ENCODE measurements around the gene NPR1. TPM values are rescaled to one million over a fixed set of nuclear protein-coding genes. Genes with fewer than 3 reads are reported as not detected.
"Not testable (repeated sequence)": the region's sequence is repeated elsewhere in the genome, so short reads cannot be mapped to it uniquely, and the experiment has no call there.

The NPR1 gene
- total RNA-seq, 1 experiment from 2014 or later = 1.1 TPM

- Histone ChIP-seq H3K36me3 (ENCODE audit: insufficient read depth, low read length, poor library complexity, severe bottlenecking) (no peaks in the 10 kb centered on the region), H3K4me3 (ENCODE audit: low read depth, low read length, poor library complexity, severe bottlenecking) (no peak overlapping the region), H3K9me3 (ENCODE audit: low read depth, low read length, poor library complexity, severe bottlenecking) (no peaks in the 10 kb centered on the region), H3K27ac (ENCODE audit: low read depth, low read length, poor library complexity, severe bottlenecking) (no peak overlapping the region), H3K27me3 (replicated peaks; ENCODE audit: insufficient read depth, low read depth, low read length, poor library complexity) (no peaks in the 10 kb centered on the region), H3K4me1 (ENCODE audit: insufficient read depth, low read length, poor library complexity, severe bottlenecking) (no peaks in the 10 kb centered on the region)
- TF ChIP-seq EZH2 (IDR thresholded peaks at IDR 0.05; ENCODE audit: borderline replicate concordance, low read depth, low read length, poor library complexity, severe bottlenecking) = no peak
- TF ChIP-seq, protein P1, sequence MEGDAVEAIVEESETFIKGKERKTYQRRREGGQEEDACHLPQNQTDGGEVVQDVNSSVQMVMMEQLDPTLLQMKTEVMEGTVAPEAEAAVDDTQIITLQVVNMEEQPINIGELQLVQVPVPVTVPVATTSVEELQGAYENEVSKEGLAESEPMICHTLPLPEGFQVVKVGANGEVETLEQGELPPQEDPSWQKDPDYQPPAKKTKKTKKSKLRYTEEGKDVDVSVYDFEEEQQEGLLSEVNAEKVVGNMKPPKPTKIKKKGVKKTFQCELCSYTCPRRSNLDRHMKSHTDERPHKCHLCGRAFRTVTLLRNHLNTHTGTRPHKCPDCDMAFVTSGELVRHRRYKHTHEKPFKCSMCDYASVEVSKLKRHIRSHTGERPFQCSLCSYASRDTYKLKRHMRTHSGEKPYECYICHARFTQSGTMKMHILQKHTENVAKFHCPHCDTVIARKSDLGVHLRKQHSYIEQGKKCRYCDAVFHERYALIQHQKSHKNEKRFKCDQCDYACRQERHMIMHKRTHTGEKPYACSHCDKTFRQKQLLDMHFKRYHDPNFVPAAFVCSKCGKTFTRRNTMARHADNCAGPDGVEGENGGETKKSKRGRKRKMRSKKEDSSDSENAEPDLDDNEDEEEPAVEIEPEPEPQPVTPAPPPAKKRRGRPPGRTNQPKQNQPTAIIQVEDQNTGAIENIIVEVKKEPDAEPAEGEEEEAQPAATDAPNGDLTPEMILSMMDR (conservative IDR thresholded peaks at IDR 0.05; ENCODE audit: low read depth, low read length) = no peak
- CTCF ChIA-PET = no interaction called here
- BruUV-seq (replicated peaks) = no TSS peak
- intact Hi-C loops (cut with micrococcal nuclease; ENCODE audit: unreplicated experiment) = no loop called here
- POLR2A ChIA-PET (ENCODE audit: low non-redundant PET) = no interaction called here
- no peak for DNase-seq (ENCODE audit: low spot score)
Measured at GRCh38 chr1:153705484-153705883, 27.0 kb downstream of the NPR1 start.

DNA sequence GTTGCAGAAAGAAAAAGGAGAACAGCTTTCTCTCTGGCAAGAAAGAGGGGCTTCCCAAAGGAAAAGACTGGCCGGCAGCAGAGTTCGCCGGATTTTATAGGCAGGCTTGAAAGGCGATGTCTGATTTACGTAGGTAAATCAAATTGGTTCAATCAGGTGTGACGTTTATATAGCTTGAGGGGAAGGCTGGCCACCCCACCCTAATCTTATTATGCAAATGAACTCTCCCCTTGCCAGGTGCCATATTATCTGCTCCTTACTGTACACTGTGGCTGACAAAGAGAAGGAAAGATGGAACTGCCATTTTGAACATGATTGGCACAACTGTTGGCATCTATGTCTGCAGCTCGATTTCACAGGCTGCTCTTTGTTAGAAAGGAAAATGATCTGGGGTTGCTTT is 32.5 kb downstream of the NPR1 start:
- intact Hi-C loops (cut with micrococcal nuclease; ENCODE audit: unreplicated experiment) = no loop called here

DNA sequence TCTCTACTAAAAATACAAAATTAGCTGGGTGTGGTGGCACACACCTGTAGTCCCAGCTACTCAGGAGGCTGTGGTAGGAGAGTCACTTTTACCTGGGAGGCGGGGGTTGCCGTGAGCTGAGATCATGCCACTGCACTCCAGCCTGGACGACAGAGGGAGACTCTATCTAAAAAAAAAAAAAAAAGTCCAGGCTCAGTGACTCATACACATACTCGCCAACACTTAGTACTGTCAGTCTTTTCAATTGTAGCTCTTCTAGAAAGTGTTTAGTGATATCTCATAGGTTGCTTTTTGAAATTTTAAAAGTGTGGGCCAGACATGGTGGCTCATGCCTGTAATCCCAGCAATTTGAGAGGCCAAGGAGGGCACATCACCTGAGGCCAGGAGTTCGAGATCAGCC is 37.7 kb downstream of the NPR1 start:
- H3K4me1 ChIP-seq (ENCODE audit: insufficient read depth, low read length, poor library complexity, severe bottlenecking); POLR2A ChIA-PET (ENCODE audit: low non-redundant PET); CTCF ChIA-PET; H3K4me3 ChIP-seq (ENCODE audit: low read depth, low read length, poor library complexity, severe bottlenecking); DNase-seq (ENCODE audit: low spot score); intact Hi-C loops (cut with micrococcal nuclease; ENCODE audit: unreplicated experiment); H3K9me3 ChIP-seq (ENCODE audit: low read depth, low read length, poor library complexity, severe bottlenecking); H3K36me3 ChIP-seq (ENCODE audit: insufficient read depth, low read length, poor library complexity, severe bottlenecking); BruUV-seq (replicated peaks); H3K27ac ChIP-seq (ENCODE audit: low read depth, low read length, poor library complexity, severe bottlenecking); H3K27me3 ChIP-seq (replicated peaks; ENCODE audit: insufficient read depth, low read depth, low read length, poor library complexity): not testable (repeated sequence)

More for the DNA sequence above, 32.5 kb downstream of the NPR1 start:
- Histone ChIP-seq H3K4me1 (ENCODE audit: insufficient read depth, low read length, poor library complexity, severe bottlenecking) (no peaks in the 10 kb centered on the region), H3K9me3 (ENCODE audit: low read depth, low read length, poor library complexity, severe bottlenecking) (no peaks in the 10 kb centered on the region), H3K36me3 (ENCODE audit: insufficient read depth, low read length, poor library complexity, severe bottlenecking) (no peaks in the 10 kb centered on the region), H3K4me3 (ENCODE audit: low read depth, low read length, poor library complexity, severe bottlenecking) (no peak overlapping the region), H3K27ac (ENCODE audit: low read depth, low read length, poor library complexity, severe bottlenecking) (no peak overlapping the region), H3K27me3 (replicated peaks; ENCODE audit: insufficient read depth, low read depth, low read length, poor library complexity) (no peaks in the 10 kb centered on the region)
- TF ChIP-seq, protein P1 (conservative IDR thresholded peaks at IDR 0.05; ENCODE audit: low read depth, low read length) = no peak
- no peak for TF ChIP-seq EZH2 (IDR thresholded peaks at IDR 0.05; ENCODE audit: borderline replicate concordance, low read depth, low read length, poor library complexity, severe bottlenecking)
- DNase-seq (ENCODE audit: low spot score) = no peak
- no TSS peak for BruUV-seq (replicated peaks)
- ChIA-PET CTCF (no interaction called here), POLR2A (ENCODE audit: low non-redundant PET) (no interaction called here)

GRCh38 chr1:153717330-153717729 is 38.8 kb downstream of the NPR1 start:
- Histone ChIP-seq H3K4me1 (ENCODE audit: insufficient read depth, low read length, poor library complexity, severe bottlenecking) (no peaks in the 10 kb centered on the region), H3K9me3 (ENCODE audit: low read depth, low read length, poor library complexity, severe bottlenecking) (no peaks in the 10 kb centered on the region), H3K27me3 (replicated peaks; ENCODE audit: insufficient read depth, low read depth, low read length, poor library complexity) (no peaks in the 10 kb centered on the region), H3K36me3 (ENCODE audit: insufficient read depth, low read length, poor library complexity, severe bottlenecking) (no peaks in the 10 kb centered on the region), H3K4me3 (ENCODE audit: low read depth, low read length, poor library complexity, severe bottlenecking) (no peak overlapping the region), H3K27ac (ENCODE audit: low read depth, low read length, poor library complexity, severe bottlenecking) (no peak overlapping the region)
- intact Hi-C loops (cut with micrococcal nuclease; ENCODE audit: unreplicated experiment) = no loop called here
- no TSS peak for BruUV-seq (replicated peaks)
- POLR2A ChIA-PET (ENCODE audit: low non-redundant PET) = no interaction called here
- no peak for DNase-seq (ENCODE audit: low spot score)
- TF ChIP-seq EZH2 (IDR thresholded peaks at IDR 0.05; ENCODE audit: borderline replicate concordance, low read depth, low read length, poor library complexity, severe bottlenecking) = no peak
- TF ChIP-seq, protein P1 (conservative IDR thresholded peaks at IDR 0.05; ENCODE audit: low read depth, low read length) = no peak
- CTCF ChIA-PET = no interaction called here
